ENCODE measurements around the gene PRAMEF11. TPM values are rescaled to one million over a fixed set of nuclear protein-coding genes. Genes with fewer than 3 reads are reported as not detected.

Gene PRAMEF11
- total and polyA plus RNA-seq, 2 of the 13 experiments (the other 11 are each of a cell fraction or from before 2014, with no cell fraction given): not detected

DNA sequence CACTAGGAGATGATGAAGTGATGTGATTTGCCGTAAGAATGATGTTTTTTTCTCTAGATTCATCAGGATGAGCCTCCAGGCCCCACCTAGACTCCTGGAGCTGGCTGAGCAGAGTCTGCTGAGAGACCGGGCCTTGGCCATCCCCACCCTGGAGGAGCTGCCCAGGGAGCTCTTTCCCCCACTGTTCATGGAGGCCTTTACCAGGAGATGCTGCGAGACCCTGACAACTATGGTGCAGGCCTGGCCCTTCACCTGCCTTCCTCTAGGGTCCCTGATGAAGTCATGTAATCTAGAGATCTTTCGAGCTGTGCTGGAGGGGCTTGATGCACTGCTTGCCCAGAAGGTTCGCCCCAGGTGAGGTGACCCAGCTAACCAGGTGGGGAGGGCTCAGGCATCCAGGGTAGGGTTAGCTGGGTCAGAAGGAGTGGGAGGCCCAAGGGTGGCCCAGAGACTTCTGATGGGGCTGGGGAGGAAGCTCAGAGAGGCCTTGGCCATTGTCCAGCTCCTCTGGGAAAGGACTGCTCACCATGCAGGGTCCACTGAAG, 56.3 kb downstream of the PRAMEF11 start (continued):
- TF ChIP-seq, protein P1, sequence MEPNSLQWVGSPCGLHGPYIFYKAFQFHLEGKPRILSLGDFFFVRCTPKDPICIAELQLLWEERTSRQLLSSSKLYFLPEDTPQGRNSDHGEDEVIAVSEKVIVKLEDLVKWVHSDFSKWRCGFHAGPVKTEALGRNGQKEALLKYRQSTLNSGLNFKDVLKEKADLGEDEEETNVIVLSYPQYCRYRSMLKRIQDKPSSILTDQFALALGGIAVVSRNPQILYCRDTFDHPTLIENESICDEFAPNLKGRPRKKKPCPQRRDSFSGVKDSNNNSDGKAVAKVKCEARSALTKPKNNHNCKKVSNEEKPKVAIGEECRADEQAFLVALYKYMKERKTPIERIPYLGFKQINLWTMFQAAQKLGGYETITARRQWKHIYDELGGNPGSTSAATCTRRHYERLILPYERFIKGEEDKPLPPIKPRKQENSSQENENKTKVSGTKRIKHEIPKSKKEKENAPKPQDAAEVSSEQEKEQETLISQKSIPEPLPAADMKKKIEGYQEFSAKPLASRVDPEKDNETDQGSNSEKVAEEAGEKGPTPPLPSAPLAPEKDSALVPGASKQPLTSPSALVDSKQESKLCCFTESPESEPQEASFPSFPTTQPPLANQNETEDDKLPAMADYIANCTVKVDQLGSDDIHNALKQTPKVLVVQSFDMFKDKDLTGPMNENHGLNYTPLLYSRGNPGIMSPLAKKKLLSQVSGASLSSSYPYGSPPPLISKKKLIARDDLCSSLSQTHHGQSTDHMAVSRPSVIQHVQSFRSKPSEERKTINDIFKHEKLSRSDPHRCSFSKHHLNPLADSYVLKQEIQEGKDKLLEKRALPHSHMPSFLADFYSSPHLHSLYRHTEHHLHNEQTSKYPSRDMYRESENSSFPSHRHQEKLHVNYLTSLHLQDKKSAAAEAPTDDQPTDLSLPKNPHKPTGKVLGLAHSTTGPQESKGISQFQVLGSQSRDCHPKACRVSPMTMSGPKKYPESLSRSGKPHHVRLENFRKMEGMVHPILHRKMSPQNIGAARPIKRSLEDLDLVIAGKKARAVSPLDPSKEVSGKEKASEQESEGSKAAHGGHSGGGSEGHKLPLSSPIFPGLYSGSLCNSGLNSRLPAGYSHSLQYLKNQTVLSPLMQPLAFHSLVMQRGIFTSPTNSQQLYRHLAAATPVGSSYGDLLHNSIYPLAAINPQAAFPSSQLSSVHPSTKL (CRISPR knock-in tag; IDR thresholded peaks at IDR 0.05): no peak
- no peak for TF ChIP-seq RARG (CRISPR knock-in tag; IDR thresholded peaks at IDR 0.05; ENCODE audit: low read depth)

Other genes starting within 250 kb of the PRAMEF11 start
- 30.5 and 48.5 TPM in 2 replicates for gene DHRS3, start 213.2 kb downstream of the PRAMEF11 start, total RNA-seq (2016; rRNA removed; fragmentation: Illumina TruSeq; extraction: Trizol)
- 90.5 and 107 TPM in 2 replicates for gene DHRS3, start 213.2 kb downstream of the PRAMEF11 start, polyA plus RNA-seq (2011; rRNA removed)
- not detected in 2 replicates for gene AADACL4, start 187.3 kb downstream of the PRAMEF11 start, total RNA-seq (2016; rRNA removed; fragmentation: Illumina TruSeq; extraction: Trizol)
- not detected in 2 replicates for gene AADACL4, start 187.3 kb downstream of the PRAMEF11 start, polyA plus RNA-seq (2011; rRNA removed)
- not detected in 2 replicates for gene AADACL3, start 115.3 kb downstream of the PRAMEF11 start, total RNA-seq (2016; rRNA removed; fragmentation: Illumina TruSeq; extraction: Trizol)
- 0.01 TPM in 1 of 2 replicates, not detected in the other for gene AADACL3, start 115.3 kb downstream of the PRAMEF11 start, polyA plus RNA-seq (2011; rRNA removed)
- gene CFAP107, start 85.2 kb downstream of the PRAMEF11 start, total RNA-seq (2016; rRNA removed; fragmentation: Illumina TruSeq; extraction: Trizol): not detected in 2 replicates
- gene CFAP107, start 85.2 kb downstream of the PRAMEF11 start, polyA plus RNA-seq (2011; rRNA removed): not detected in 2 replicates
- gene PRAMEF12, start 57.7 kb downstream of the PRAMEF11 start, total RNA-seq (2016; rRNA removed; fragmentation: Illumina TruSeq; extraction: Trizol): not detected in 2 replicates
- gene PRAMEF12, start 57.7 kb downstream of the PRAMEF11 start, polyA plus RNA-seq (2011; rRNA removed): not detected in 2 replicates
- gene PRAMEF1, start 40.0 kb downstream of the PRAMEF11 start, total RNA-seq (2016; rRNA removed; fragmentation: Illumina TruSeq; extraction: Trizol): not detected in 2 replicates
- not detected in 2 replicates for gene PRAMEF1, start 40.0 kb downstream of the PRAMEF11 start, polyA plus RNA-seq (2011; rRNA removed)
- gene HNRNPCL1, start 17.3 kb upstream of the PRAMEF11 start, total RNA-seq (2016; rRNA removed; fragmentation: Illumina TruSeq; extraction: Trizol): 0.18 TPM in 1 of 2 replicates, not detected in the other
- gene HNRNPCL1, start 17.3 kb upstream of the PRAMEF11 start, polyA plus RNA-seq (2011; rRNA removed): not detected in 2 replicates
- gene PRAMEF2, start 25.7 kb upstream of the PRAMEF11 start, total RNA-seq (2016; rRNA removed; fragmentation: Illumina TruSeq; extraction: Trizol): not detected in 2 replicates
- not detected in 2 replicates for gene PRAMEF2, start 25.7 kb upstream of the PRAMEF11 start, polyA plus RNA-seq (2011; rRNA removed)
- not detected in 2 replicates for gene PRAMEF4, start 54.8 kb upstream of the PRAMEF11 start, total RNA-seq (2016; rRNA removed; fragmentation: Illumina TruSeq; extraction: Trizol)
- not detected in 2 replicates for gene PRAMEF4, start 54.8 kb upstream of the PRAMEF11 start, polyA plus RNA-seq (2011; rRNA removed)
- gene PRAMEF10, start 66.9 kb upstream of the PRAMEF11 start, total RNA-seq (2016; rRNA removed; fragmentation: Illumina TruSeq; extraction: Trizol): not detected in 2 replicates
- gene PRAMEF10, start 66.9 kb upstream of the PRAMEF11 start, polyA plus RNA-seq (2011; rRNA removed): not detected in 2 replicates
- not detected in 2 replicates for gene PRAMEF7, start 85.2 kb upstream of the PRAMEF11 start, total RNA-seq (2016; rRNA removed; fragmentation: Illumina TruSeq; extraction: Trizol)
- gene PRAMEF7, start 85.2 kb upstream of the PRAMEF11 start, polyA plus RNA-seq (2011; rRNA removed): not detected in 2 replicates
- not detected in 2 replicates for gene PRAMEF6, start 116.2 kb upstream of the PRAMEF11 start, total RNA-seq (2016; rRNA removed; fragmentation: Illumina TruSeq; extraction: Trizol)
- not detected in 2 replicates for gene PRAMEF6, start 116.2 kb upstream of the PRAMEF11 start, polyA plus RNA-seq (2011; rRNA removed)
- not detected in 2 replicates for gene PRAMEF27, start 225.2 kb upstream of the PRAMEF11 start, total RNA-seq (2016; rRNA removed; fragmentation: Illumina TruSeq; extraction: Trizol)
- gene PRAMEF27, start 225.2 kb upstream of the PRAMEF11 start, polyA plus RNA-seq (2011; rRNA removed): not detected in 2 replicates
- not detected in 2 replicates for gene HNRNPCL3, start 229.4 kb upstream of the PRAMEF11 start, total RNA-seq (2016; rRNA removed; fragmentation: Illumina TruSeq; extraction: Trizol)
- not detected in 2 replicates for gene HNRNPCL3, start 229.4 kb upstream of the PRAMEF11 start, polyA plus RNA-seq (2011; rRNA removed)
- not detected in 2 replicates for gene PRAMEF25, start 239.4 kb upstream of the PRAMEF11 start, total RNA-seq (2016; rRNA removed; fragmentation: Illumina TruSeq; extraction: Trizol)
- not detected in 2 replicates for gene PRAMEF25, start 239.4 kb upstream of the PRAMEF11 start, polyA plus RNA-seq (2011; rRNA removed)